ENCODE results near the gene HGF. TPM values are rescaled to one million over a fixed set of nuclear protein-coding genes. Genes with fewer than 3 reads are reported as not detected.

HGF gene
- total and polyA plus RNA-seq, 2 of the 13 experiments (the other 11 are each of a cell fraction or from before 2014, with no cell fraction given): not detected

- TF ChIP-seq ATF1 (CRISPR knock-in tag; IDR thresholded peaks at IDR 0.05) (no peak), ZNF10 (CRISPR knock-in tag; IDR thresholded peaks at IDR 0.05; ENCODE audit: borderline replicate concordance, low read depth) (no peak)
These were observed 81.0 kb downstream of the HGF start (continued) for GRCh38 chr7:81688622-81689411.

GRCh38 chr7:81687062-81687461, 82.8 kb downstream of the HGF start:
- no TSS peak for BruUV-seq (replicated peaks)
- no peak for FAIRE-seq
- H3K36me3 ChIP-seq (replicated peaks in 1 of 2; ENCODE audit: control insufficient read depth in 1 of 2, insufficient read depth in 2 of 2, low read length in 2 of 2): no peaks in the 10 kb centered on the region
- TF ChIP-seq TFE3 (CRISPR knock-in tag; IDR thresholded peaks at IDR 0.05): no peak
- TF ChIP-seq ZNF619 (CRISPR knock-in tag; IDR thresholded peaks at IDR 0.05): no peak
- no peak for TF ChIP-seq ZNF75D (CRISPR knock-in tag; IDR thresholded peaks at IDR 0.05; ENCODE audit: borderline replicate concordance)
- TF ChIP-seq MTA3 (CRISPR knock-in tag; IDR thresholded peaks at IDR 0.05): no peak
- no peak for TF ChIP-seq ZNF142 (CRISPR knock-in tag; IDR thresholded peaks at IDR 0.05)
- TF ChIP-seq GTF3A (CRISPR knock-in tag; conservative IDR thresholded peaks at IDR 0.05): no peak
- no peak for TF ChIP-seq ZNF160 (CRISPR knock-in tag; IDR thresholded peaks at IDR 0.05)
- no peak for TF ChIP-seq ZFP82 (CRISPR knock-in tag; IDR thresholded peaks at IDR 0.05; ENCODE audit: borderline replicate concordance)
- TF ChIP-seq MAFG (CRISPR knock-in tag; IDR thresholded peaks at IDR 0.05): no peak
- no peak for TF ChIP-seq DDIT3 (CRISPR knock-in tag; IDR thresholded peaks at IDR 0.05)
- TF ChIP-seq CCAR2 (optimal IDR thresholded peaks at IDR 0.05; ENCODE audit: low read depth, low read length): no peak
- TF ChIP-seq ZNF17 (CRISPR knock-in tag; IDR thresholded peaks at IDR 0.05): no peak
- no peak for TF ChIP-seq JUN (CRISPR knock-in tag; IDR thresholded peaks at IDR 0.05)
- intact Hi-C loops (cut with micrococcal nuclease; ENCODE audit: unreplicated experiment) (no loop called here), in situ Hi-C loops (cut with HindIII; ENCODE audit: extremely low pct_ligation_motif_present, low pct_unique_long_range_greater_than_20kb) (no loop called here)
- ATAC-seq: no peak
- H2AFZ ChIP-seq (ENCODE audit: low read length): no peak overlapping the region
- no peaks in the 10 kb centered on the region for H3K4me1 ChIP-seq (ENCODE audit: insufficient read depth, low read length)
- H3K27ac ChIP-seq (ENCODE audit: extremely low read length, insufficient read depth, low read length): no peak overlapping the region
- no peak overlapping the region for H3K4me2 ChIP-seq (ENCODE audit: low read depth, low read length)
- DNase-seq (ENCODE audit: low spot score): no peak
- no peaks in the 10 kb centered on the region; a peak in 1 of 5 replicates for H3K27me3 ChIP-seq (ENCODE audit: control insufficient read depth in 1 of 2, insufficient read depth in 2 of 2, low read length in 2 of 2)
- no peak overlapping the region for H3K4me3 ChIP-seq (replicated peaks in 1 of 3; ENCODE audit: insufficient read depth in 1 of 3, low read depth in 2 of 3, low read length in 3 of 3)
- H3K9ac ChIP-seq (ENCODE audit: insufficient read depth, low read depth, low read length): no peak overlapping the region
- H4K20me1 ChIP-seq (ENCODE audit: insufficient read depth, low read length): no peaks in the 10 kb centered on the region
- H3K79me2 ChIP-seq (ENCODE audit: insufficient read depth, low read length): no peaks in the 10 kb centered on the region
- ChIA-PET CTCF (ENCODE audit: low intra/inter-chr PET ratio, low total read pairs) (no interaction called here), POLR2A (no interaction called here)
- H3K9me3 ChIP-seq (ENCODE audit: low read length): no peaks in the 10 kb centered on the region

Data from HepG2 (cell line).